NCI-H2171 treated with DMSO at 0.1 percent for 48 hours (cell line): ENCODE data around the gene PRXL2C.

ENCODE experiments used
- DNase-seq: peaks from one replicate; lab custom pipeline; 2025; lab: John Stamatoyannopoulos, UW

Gene PRXL2C

DNA sequence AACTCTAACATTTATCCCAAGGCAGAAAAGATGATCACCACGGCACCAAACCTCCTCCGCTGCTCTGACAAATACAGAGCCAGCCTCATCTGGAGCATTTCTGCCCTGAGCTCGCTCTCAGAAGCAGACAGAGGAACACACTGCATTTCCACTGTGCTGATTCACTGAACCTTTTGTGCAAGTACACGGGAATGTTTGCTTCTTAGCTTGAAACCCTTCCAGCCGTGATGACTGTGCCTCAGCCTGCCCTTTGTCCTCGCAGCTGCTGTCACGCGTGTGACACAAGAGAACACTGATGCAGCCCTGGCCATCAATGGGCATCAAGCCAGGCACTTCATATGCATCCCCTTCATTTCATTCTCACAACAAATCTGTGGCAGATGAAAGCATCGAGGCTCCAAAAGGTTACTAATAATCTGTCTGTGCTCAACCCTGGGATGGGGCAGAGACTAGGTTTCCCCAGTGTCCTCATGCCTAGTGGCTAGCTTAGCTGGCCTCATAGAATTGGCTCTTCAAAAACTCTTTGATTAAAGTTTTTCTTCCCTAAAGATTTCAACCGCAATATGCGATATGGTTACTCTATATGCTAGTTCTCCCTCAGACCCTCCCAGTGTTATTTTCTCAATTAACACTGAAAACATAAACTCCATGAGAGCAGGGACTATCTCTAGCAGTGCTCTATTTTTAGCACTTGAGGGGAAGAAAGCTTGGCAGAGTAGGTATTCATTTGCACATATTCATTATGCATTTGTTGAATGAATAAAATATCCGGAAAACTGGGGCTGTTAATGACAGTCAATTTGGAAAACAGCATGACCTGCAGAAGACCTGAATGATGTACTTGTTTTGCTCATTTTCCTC, 42.8 kb downstream of the PRXL2C start:
- DNase-seq: peak; percentile 66

DNA sequence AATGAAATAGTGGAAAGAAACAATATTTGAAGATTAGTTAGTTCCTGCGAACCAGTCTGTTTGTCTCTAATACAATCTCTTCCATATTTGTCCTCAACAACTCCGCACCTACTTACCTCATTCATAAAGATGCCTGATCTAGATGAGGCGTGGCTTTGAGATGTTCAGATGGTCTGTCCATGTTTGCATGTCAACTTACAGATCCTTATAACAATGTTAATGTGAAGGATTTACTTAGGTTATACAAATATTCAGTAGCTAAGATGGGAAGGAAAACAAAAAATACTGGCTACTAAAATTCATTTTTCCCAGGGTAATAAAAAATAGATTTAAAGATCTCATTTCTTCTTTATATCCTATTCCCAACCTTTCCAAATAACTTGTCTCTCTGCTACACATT, 43.8 kb downstream of the PRXL2C start:
- no peak for DNase-seq

DNA sequence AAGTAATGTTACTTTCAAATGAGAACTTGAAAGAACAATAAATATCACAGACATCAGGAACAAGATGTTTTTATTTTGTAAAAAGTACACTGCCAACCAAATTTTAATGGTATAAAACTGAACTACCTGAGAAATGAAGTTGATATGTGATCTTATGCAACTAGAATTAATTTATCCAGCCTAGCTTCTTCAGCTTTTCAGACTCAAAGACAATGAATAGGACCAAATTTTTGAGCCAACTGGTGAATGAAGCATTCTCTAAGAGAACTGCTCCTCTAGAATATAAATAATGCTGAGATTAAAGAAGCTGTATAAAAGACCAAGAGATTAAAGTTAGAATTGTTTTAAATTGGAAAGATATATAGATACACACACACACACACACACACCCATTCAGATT, 45.4 kb downstream of the PRXL2C start:
- no peak for DNase-seq

DNA sequence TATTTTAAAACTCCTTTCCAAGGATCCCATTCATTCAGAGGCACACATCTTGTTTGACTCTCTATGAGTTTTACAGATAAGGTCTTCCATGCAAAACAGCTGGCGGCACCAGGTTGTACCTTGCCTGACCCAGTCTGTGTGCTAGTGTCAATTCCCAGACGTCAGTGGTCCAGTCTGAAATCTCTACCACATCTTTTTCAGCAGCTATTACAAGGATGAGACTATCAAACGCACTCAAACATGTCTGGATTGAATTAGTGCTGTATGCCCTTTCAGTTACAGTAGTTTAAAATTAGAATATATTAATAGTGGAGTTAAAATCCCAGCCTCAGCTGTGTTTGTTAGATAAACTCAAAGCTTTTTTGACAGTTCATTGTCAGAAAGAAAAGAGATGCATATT, 47.1 kb downstream of the PRXL2C start:
- no peak for DNase-seq

DNA sequence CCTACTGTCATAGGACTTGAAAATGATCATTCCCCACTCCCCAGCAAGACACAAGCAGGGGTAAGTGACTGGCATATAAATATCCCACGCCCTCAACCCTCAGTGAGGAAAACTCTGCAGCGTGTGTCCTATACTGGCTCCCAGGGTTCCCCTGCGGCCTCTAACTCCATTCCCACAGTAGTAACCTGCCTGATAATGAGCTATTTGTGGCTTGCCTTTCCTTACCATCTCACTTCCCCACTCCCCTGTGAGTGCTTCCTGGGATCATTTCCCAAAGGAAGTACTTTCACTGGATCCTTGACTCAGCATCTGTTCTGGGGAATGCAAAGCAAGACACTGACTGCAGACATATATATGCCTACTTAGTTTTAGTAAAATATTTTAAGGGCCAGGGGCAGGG, 49.8 kb downstream of the PRXL2C start:
- DNase-seq: peak; percentile 27

DNA sequence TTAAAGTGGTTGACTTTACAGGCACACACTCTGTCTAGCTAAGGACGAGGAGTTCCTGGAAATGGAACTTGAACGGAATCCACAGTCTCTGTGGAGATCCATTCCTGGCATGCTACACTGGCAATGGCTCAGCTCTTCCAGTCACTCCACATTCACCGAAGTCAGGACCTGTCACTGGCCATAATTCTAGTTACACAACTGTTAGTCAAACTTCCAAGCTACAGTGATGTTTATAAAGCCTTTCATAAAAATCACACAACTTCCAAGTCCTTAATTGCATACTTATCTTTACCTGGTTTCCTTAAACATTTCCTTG, 51.2 kb downstream of the PRXL2C start:
- DNase-seq: no peak

DNA sequence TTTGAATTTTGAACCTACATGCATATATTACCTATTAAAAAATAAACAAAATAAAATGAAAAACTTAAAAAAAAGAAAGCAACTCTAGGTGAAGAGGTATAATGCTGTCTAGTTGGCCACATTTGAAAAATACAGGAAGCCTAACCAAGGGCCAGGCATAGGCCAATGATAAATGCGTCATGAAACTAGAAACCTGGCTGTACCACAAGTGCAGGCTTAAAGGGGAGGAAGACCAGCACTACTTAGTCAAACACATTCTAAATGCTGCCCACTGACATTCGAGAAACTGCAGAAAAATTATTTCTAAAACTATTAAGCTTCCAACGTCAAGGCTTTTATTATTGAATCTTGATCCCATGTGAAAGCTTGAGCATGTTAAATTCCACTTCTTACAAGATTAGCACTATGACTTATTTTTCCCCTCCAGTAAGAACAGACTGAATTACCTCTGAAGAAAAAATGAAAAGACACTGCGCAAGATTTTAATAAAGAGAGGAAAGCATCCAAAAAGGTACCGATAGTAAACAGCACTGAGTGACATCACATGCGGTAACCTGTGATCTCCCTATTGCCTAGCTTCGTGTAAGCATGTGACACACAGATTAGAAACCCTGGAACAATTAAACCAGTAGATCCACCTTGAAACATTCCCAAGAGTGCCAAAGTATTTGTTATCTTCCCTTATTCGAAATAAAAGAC, 51.7 kb downstream of the PRXL2C start:
- no peak for DNase-seq

DNA sequence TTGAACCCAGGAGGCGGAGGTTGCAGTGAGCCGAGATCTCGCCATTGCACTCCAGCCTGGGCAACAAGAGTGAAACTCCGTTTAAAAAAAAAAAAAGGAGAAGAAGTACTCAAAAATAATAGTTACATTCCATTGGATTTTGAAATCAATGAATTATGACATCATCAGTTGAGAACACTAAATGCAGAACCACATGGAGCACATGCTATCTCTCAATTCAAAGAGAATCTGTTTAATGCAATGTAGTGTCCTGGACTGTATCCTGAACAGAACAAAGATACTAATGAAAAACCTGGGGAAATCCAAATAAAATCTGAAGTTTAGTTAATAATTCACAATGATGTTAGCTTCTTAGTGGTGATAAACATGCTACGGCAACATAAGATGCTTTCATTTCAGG, 55.8 kb downstream of the PRXL2C start:
- no peak for DNase-seq

DNA sequence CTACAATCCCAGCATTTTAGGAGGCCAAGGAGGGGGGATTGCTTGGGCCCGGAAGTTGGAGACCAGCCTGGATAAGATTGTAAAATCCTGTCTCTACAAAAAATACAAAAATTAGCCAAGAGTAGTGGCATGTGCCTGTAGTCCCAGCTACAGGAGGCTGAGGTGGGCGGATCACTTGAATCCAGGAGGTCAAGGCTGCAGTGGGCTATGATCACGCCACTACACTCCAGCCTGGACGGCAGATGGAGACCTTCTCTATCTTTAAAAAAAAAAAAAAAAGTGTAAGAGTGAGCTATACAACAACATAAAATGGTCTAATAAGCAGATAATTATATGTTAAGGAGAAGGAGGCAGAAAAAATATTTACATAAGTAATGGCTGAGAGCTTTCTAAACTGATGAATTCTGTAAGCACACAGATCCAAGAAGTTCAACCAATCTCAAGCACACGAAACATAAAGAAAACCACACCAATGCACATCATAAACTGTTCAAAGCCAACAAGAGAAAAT, 58.5 kb downstream of the PRXL2C start:
- DNase-seq: no peak
